OCI-LY1 (cell line): ENCODE data around the gene A2ML1.
"Not testable (repeated sequence)": the region's sequence is repeated elsewhere in the genome, so short reads cannot be mapped to it uniquely, and the experiment has no call there.

Source experiments
- H2AFZ ChIP-seq: fragments of 200-600 bp; sonication (generic), shearing (Covaris generic); 2 replicates; pipeline ENCODE4 v1.6.0; 2014; ENCODE audit warnings: antibody characterized with exemption, mild to moderate bottlenecking, low read length
- H3F3A ChIP-seq: fragments of 200-600 bp; sonication (generic), shearing (Covaris generic); 2 replicates; pipeline ENCODE4 v1.6.0; 2014; ENCODE audit warnings: mild to moderate bottlenecking, antibody characterized with exemption, low read length, moderate library complexity; ENCODE audit not compliant: insufficient read depth
- H3K27ac ChIP-seq: fragments of 200-600 bp; sonication (generic); 2 replicates; pipeline ENCODE4 v1.5.1; 2014; ENCODE audit warnings: low read length, mixed run types, mild to moderate bottlenecking, low read depth; ENCODE audit not compliant: poor library complexity, severe bottlenecking
- H3K27me3 ChIP-seq: fragments of 200-600 bp; sonication (generic); 2 replicates; pipeline ENCODE4 v1.6.0; 2014; ENCODE audit warnings: antibody characterized with exemption, mild to moderate bottlenecking, low read length, moderate library complexity; ENCODE audit not compliant: insufficient read depth
- H3K36me3 ChIP-seq: fragments of 200-600 bp; sonication (generic); 2 replicates; pipeline ENCODE4 v1.6.1; 2014; ENCODE audit warnings: mild to moderate bottlenecking, antibody characterized with exemption, low read length, moderate library complexity, mixed read lengths; ENCODE audit not compliant: insufficient read depth
- H3K4me1 ChIP-seq: fragments of 200-600 bp; sonication (generic); 2 replicates; pipeline ENCODE4 v1.5.1; 2014; ENCODE audit warnings: mild to moderate bottlenecking, low read length, moderate library complexity; ENCODE audit not compliant: insufficient read depth, severe bottlenecking
- H3K4me2 ChIP-seq: fragments of 200-600 bp; sonication (generic), shearing (Covaris generic); 2 replicates; pipeline ENCODE4 v1.6.1; 2014; ENCODE audit warnings: low read length
- H3K4me3 ChIP-seq: fragments of 200-600 bp; sonication (generic); 2 replicates; pipeline ENCODE4 v1.5.1; 2014; ENCODE audit warnings: low read length, low read depth, mild to moderate bottlenecking, mixed read lengths; ENCODE audit not compliant: poor library complexity, severe bottlenecking
- H3K79me2 ChIP-seq: fragments of 200-600 bp; shearing (Covaris generic); 2 replicates; pipeline ENCODE4 v1.6.1; 2016; ENCODE audit warnings: mixed run types, low read length, mixed read lengths; ENCODE audit not compliant: insufficient read depth
- H3K9ac ChIP-seq: fragments of 200-600 bp; sonication (generic), shearing (Covaris generic); 2 replicates; pipeline ENCODE4 v1.6.1; 2014; ENCODE audit warnings: mild to moderate bottlenecking, low read length, mixed read lengths
- H3K9me2 ChIP-seq: fragments of 200-600 bp; sonication (generic), shearing (Covaris generic); 2 replicates; pipeline ENCODE4 v1.6.1; 2014; ENCODE audit warnings: low read depth, mild to moderate bottlenecking, low read length, mixed read lengths
- H3K9me3 ChIP-seq: fragments of 200-600 bp; shearing (Covaris generic); 2 replicates; pipeline ENCODE4 v1.6.1; 2014; ENCODE audit warnings: low read length, mixed read lengths
- H4K20me1 ChIP-seq: fragments of 200-600 bp; sonication (generic), shearing (Covaris generic); 2 replicates; pipeline ENCODE4 v1.6.0; 2016; ENCODE audit warnings: mild to moderate bottlenecking, low read length; ENCODE audit not compliant: insufficient read depth
- EZH2 ChIP-seq: fragments of 200-600 bp; sonication (generic), shearing (Covaris generic); IDR thresholded peaks from 2 replicates; pipeline ENCODE4 v1.8.0; 2017; ENCODE audit warnings: borderline replicate concordance, mixed run types, mild to moderate bottlenecking, antibody characterized with exemption, low read length, moderate library complexity, mixed read lengths
- TF ChIP-seq, protein P1 (sequence below): fragments of 200-600 bp; sonication (generic), shearing (Covaris generic); IDR thresholded peaks from 2 replicates; pipeline ENCODE4 v1.5.1; 2017; ENCODE audit warnings: mild to moderate bottlenecking, antibody characterized with exemption, low read length, moderate library complexity, mixed read lengths

A2ML1 gene

DNA sequence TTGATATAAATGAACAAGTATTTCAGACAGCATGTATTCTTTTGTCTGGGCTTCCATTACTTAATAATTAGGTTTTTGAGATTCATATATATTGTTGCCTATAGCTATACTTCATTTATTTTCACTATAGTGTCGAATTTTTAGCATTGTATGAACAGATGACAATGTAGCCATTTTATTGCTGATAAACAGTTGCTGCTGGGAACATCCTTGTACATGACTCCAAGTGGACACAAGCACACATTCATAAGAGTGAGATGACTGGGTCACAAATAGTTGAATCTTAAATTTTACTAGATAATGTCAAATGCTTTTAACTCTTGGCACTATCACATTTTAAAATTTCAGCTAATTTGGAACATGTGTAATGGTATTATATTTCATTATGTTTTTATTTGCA, 72.6 kb downstream of the A2ML1 start:
- TF ChIP-seq, protein P1, sequence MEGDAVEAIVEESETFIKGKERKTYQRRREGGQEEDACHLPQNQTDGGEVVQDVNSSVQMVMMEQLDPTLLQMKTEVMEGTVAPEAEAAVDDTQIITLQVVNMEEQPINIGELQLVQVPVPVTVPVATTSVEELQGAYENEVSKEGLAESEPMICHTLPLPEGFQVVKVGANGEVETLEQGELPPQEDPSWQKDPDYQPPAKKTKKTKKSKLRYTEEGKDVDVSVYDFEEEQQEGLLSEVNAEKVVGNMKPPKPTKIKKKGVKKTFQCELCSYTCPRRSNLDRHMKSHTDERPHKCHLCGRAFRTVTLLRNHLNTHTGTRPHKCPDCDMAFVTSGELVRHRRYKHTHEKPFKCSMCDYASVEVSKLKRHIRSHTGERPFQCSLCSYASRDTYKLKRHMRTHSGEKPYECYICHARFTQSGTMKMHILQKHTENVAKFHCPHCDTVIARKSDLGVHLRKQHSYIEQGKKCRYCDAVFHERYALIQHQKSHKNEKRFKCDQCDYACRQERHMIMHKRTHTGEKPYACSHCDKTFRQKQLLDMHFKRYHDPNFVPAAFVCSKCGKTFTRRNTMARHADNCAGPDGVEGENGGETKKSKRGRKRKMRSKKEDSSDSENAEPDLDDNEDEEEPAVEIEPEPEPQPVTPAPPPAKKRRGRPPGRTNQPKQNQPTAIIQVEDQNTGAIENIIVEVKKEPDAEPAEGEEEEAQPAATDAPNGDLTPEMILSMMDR, result no peak
- no peak for TF ChIP-seq EZH2
- no peak overlapping the region for H3K4me2 ChIP-seq
- H3K4me1 ChIP-seq, result peaks cover 3% of the 10 kb centered on the region
- H3K9ac ChIP-seq, result no peak overlapping the region
- H3F3A ChIP-seq, result no peaks in the 10 kb centered on the region
- no peaks in the 10 kb centered on the region for H4K20me1 ChIP-seq
- no peaks in the 10 kb centered on the region for H3K9me2 ChIP-seq
- no peaks in the 10 kb centered on the region for H3K36me3 ChIP-seq
- H3K79me2 ChIP-seq, result no peaks in the 10 kb centered on the region
- H3K27me3 ChIP-seq, result no peaks in the 10 kb centered on the region
- peaks cover 3% of the 10 kb centered on the region; the same call in 1 of the 2 replicates for H3K9me3 ChIP-seq
- H3K4me3 ChIP-seq, result no peak overlapping the region
- H3K27ac ChIP-seq, result no peak overlapping the region
- no peak overlapping the region for H2AFZ ChIP-seq

DNA sequence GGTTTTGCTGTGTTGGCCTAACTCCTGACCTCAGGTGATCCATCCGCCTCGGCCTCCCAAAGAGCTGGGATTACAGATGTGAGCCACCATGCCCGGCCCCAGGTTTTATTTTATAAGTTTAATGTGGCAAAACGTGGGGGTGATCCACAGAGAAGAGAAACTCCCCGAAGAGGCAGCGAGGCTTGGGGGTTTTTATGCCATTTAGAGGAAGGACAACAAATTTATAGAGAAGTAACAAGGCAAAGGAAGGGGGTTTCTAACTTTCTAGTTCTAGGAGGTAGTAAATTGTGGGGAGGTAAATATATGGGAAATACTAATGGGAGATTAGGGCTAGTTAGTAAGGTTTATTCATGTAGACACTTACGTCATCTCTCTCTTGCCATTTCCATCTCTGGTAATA, 74.7 kb downstream of the A2ML1 start:
- H3K79me2 ChIP-seq, result no peaks in the 10 kb centered on the region
- H3K4me1 ChIP-seq, result no peaks in the 10 kb centered on the region
- no peak overlapping the region for H3K9ac ChIP-seq
- no peaks in the 10 kb centered on the region for H4K20me1 ChIP-seq
- H3K36me3 ChIP-seq, result no peaks in the 10 kb centered on the region
- H3K27me3 ChIP-seq, result no peaks in the 10 kb centered on the region
- H3K27ac ChIP-seq, result no peak overlapping the region
- peaks cover 3% of the 10 kb centered on the region; the same call in 1 of the 2 replicates for H3K9me3 ChIP-seq
- no peak overlapping the region for H3K4me2 ChIP-seq
- no peaks in the 10 kb centered on the region for H3F3A ChIP-seq
- no peaks in the 10 kb centered on the region for H3K9me2 ChIP-seq
- H2AFZ ChIP-seq, result no peak overlapping the region
- H3K4me3 ChIP-seq, result no peak overlapping the region
- no peak for TF ChIP-seq EZH2
- TF ChIP-seq, protein P1, result no peak

DNA sequence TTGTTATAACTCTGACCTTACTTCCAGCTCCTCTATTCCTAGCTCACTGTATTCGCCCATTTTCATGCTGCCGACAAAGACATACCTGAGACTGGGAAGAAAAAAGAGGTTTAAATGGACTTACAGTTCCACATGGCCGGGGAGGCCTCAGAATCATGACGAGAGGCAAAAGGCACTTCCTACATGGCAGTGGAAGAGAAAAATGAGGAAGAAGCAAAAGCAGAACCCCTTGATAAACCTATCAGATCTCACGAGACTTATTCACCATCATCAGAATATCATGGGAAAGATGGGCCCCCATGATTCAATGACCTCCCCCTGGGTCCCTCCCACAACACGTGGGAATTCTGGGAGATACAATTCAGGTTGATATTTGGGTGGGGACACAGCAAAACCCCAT, 77.4 kb downstream of the A2ML1 start:
- no peak overlapping the region for H3K27ac ChIP-seq
- no peaks in the 10 kb centered on the region for H3K9me2 ChIP-seq
- peaks cover 6% of the 10 kb centered on the region for H3K4me1 ChIP-seq
- H3K79me2 ChIP-seq, result no peaks in the 10 kb centered on the region
- peaks cover 3% of the 10 kb centered on the region; the same call in 1 of the 2 replicates for H3K9me3 ChIP-seq
- no peak overlapping the region for H3K9ac ChIP-seq
- H3K4me3 ChIP-seq, result no peak overlapping the region
- no peaks in the 10 kb centered on the region for H4K20me1 ChIP-seq
- no peak overlapping the region for H3K4me2 ChIP-seq
- no peaks in the 10 kb centered on the region for H3F3A ChIP-seq
- TF ChIP-seq, protein P1, result no peak
- no peak for TF ChIP-seq EZH2
- H3K36me3 ChIP-seq, result no peaks in the 10 kb centered on the region
- no peaks in the 10 kb centered on the region for H3K27me3 ChIP-seq
- no peak overlapping the region for H2AFZ ChIP-seq

- not testable (repeated sequence) for H3K4me2 ChIP-seq, H3K4me1 ChIP-seq, H3K36me3 ChIP-seq, H3K4me3 ChIP-seq, H3K27ac ChIP-seq, H3K79me2 ChIP-seq, H3K27me3 ChIP-seq, H4K20me1 ChIP-seq, H2AFZ ChIP-seq, H3K9me2 ChIP-seq, H3K9ac ChIP-seq, H3K9me3 ChIP-seq, H3F3A ChIP-seq
Observed at GRCh38 chr12:8902703-8903102, 80.3 kb downstream of the A2ML1 start.
